Neural crest cell (in vitro differentiated cells): ENCODE measurements around the gene CA5A. TPM values are rescaled to one million over a fixed set of nuclear protein-coding genes. Genes with fewer than 3 reads are reported as not detected.

Source experiments
- DNase-seq: peaks from one replicate; pipeline ENCODE4 v3.0.0; 2021; ENCODE audit warnings: low read depth, mixed read lengths, low spot score
- H3K27ac Mint-ChIP-seq: one replicate; pipeline ENCODE4 v1.8.0; 2021; ENCODE audit warnings: mild to moderate bottlenecking, mixed read lengths; ENCODE audit not compliant: unreplicated experiment
- H3K27me3 Mint-ChIP-seq: 2 replicates; pipeline ENCODE4 v1.8.0; 2021; ENCODE audit warnings: low read depth, mild to moderate bottlenecking, mixed read lengths
- H3K36me3 Mint-ChIP-seq: 2 replicates; pipeline ENCODE4 v1.8.0; 2021; ENCODE audit warnings: low read depth, mild to moderate bottlenecking, mixed read lengths
- H3K4me1 Mint-ChIP-seq: 2 replicates; pipeline ENCODE4 v1.8.0; 2021; ENCODE audit warnings: mixed read lengths
- H3K4me3 Mint-ChIP-seq: one replicate; pipeline ENCODE4 v1.8.0; 2021; ENCODE audit warnings: mild to moderate bottlenecking, mixed read lengths
- H3K9me3 Mint-ChIP-seq: 2 replicates; pipeline ENCODE4 v1.8.0; 2021; ENCODE audit warnings: mixed read lengths
- CTCF ChIP-seq: fragments of 200-600 bp; sonication (generic); conservative IDR thresholded peaks from 2 replicates; pipeline ENCODE4 v1.5.0; 2021; ENCODE audit warnings: antibody characterized with exemption, mild to moderate bottlenecking
- total RNA-seq: library from RNA; stranded (reverse); gene quantifications from 2 replicates; pipeline ENCODE4 v1.2.1, GENCODE V29; 2021

Gene CA5A
- total RNA-seq, 1 donor from 2014 or later, result not detected

DNA sequence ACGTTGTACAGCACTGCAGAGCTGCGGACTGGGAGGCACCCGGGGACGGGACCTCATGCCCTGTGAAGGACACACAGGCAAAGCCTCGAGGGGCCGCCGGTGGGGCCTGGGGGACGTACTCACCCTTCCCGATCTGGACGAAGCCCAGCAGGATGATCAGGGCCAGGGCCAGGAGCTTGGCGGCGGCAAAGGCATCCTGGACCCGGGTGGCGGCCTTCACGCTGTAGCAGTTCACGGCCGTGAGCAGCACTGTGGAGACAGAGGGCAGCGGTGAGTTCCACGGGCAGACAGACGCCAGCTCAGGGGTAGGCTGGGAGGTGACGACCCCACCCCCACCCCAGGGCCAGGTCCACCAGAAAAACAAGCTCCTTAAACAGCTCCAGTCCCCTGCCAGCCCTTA is 84.7 kb downstream of the CA5A start:
- no peaks in the 10 kb centered on the region for H3K36me3 Mint-ChIP-seq
- peaks cover 38% of the 10 kb centered on the region for H3K4me1 Mint-ChIP-seq
- H3K27me3 Mint-ChIP-seq, result peaks cover 4% of the 10 kb centered on the region
- no peak for TF ChIP-seq CTCF
- no peaks in the 10 kb centered on the region for H3K9me3 Mint-ChIP-seq
- no peak overlapping the region for H3K4me3 Mint-ChIP-seq
- no peak for DNase-seq
- H3K27ac Mint-ChIP-seq, result no peak overlapping the region

GRCh38 chr16:87851141-87851587 is 85.2 kb downstream of the CA5A start:
- H3K27ac Mint-ChIP-seq, result no peak overlapping the region
- peaks cover 38% of the 10 kb centered on the region for H3K4me1 Mint-ChIP-seq
- no peak for DNase-seq
- peaks cover 4% of the 10 kb centered on the region for H3K27me3 Mint-ChIP-seq
- no peak overlapping the region for H3K4me3 Mint-ChIP-seq
- no peaks in the 10 kb centered on the region for H3K36me3 Mint-ChIP-seq
- TF ChIP-seq CTCF, result no peak
- H3K9me3 Mint-ChIP-seq, result no peaks in the 10 kb centered on the region

- peak; percentile 97 for TF ChIP-seq CTCF
- H3K9me3 Mint-ChIP-seq, result no peaks in the 10 kb centered on the region
- no peaks in the 10 kb centered on the region for H3K36me3 Mint-ChIP-seq
- DNase-seq, result peak; percentile 72
- peaks cover 4% of the 10 kb centered on the region for H3K27me3 Mint-ChIP-seq
- H3K4me1 Mint-ChIP-seq, result peaks cover 38% of the 10 kb centered on the region
- H3K4me3 Mint-ChIP-seq, result no peak overlapping the region
- no peak overlapping the region for H3K27ac Mint-ChIP-seq
Observed at GRCh38 chr16:87850009-87851006, 86.0 kb downstream of the CA5A start.

DNA sequence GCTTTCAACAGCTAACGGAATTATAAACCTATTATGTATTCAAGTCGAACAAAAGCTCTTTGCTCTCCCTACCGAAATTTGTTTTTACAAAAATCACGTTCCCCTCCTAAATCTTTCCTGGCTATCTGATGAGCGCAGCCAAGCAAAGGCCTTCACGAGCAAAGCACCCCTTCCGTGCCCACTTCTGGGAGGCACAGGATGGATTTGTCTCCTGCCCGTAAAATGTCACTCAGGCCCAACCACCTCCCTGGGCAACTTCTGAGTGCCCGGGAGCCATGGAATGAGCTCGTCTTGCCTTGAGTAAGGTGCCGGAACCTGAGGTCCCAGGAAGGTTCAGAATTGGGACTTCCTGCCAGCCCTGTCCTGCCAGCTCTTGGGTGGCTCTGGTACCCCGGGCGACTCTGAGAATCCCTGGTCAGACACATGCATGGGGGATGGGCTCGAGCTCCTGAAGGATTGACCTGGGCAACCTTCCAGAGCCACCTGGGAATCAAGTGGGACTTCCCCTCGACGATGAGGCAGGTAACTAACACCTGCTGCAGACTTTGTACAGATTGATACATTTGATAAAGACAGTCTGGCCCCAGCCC is 86.8 kb downstream of the CA5A start:
- no peaks in the 10 kb centered on the region for H3K36me3 Mint-ChIP-seq
- TF ChIP-seq CTCF, result no peak
- H3K9me3 Mint-ChIP-seq, result no peaks in the 10 kb centered on the region
- no peak for DNase-seq
- H3K27me3 Mint-ChIP-seq, result peaks cover 4% of the 10 kb centered on the region
- no peak overlapping the region for H3K27ac Mint-ChIP-seq
- H3K4me3 Mint-ChIP-seq, result no peak overlapping the region
- H3K4me1 Mint-ChIP-seq, result peaks cover 42% of the 10 kb centered on the region

DNA sequence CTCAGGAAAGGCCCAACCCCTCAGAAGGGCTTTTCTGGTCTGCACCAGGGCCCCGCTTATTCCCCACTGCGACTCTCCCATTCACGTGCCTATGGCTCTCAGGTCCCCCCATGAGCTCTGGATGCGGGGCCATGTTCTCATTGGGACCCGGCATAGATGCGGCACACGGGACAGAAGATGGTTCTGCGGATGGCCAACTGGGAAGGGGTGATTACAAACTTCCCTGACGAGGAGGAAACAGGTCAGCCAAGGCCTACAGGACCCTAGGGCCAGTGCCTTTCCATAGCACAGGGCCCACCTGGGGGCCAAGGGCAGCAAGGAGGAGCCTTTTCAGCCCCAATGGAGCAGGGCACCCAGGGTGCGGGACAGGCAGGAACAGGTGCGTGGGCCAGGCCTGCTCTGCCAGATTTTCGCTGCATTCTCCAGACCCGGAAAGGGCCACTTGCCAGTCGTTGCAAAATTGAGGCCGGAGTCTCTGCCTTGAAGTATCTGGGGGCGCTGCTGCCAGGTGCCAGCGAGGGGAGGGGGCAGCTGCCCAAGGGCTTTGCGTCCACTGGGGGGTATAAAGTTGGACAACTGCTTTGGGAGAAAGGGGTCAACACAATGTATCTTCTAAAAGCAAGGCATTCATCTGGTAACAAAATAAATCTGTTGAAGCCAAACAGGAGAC is 87.5 kb downstream of the CA5A start:
- H3K27ac Mint-ChIP-seq, result no peak overlapping the region

More for the DNA sequence above, 87.5 kb downstream of the CA5A start:
- no peak overlapping the region for H3K4me3 Mint-ChIP-seq
- no peaks in the 10 kb centered on the region for H3K36me3 Mint-ChIP-seq
- no peak for DNase-seq
- H3K27me3 Mint-ChIP-seq, result peaks cover 4% of the 10 kb centered on the region
- TF ChIP-seq CTCF, result no peak
- peaks cover 38% of the 10 kb centered on the region for H3K4me1 Mint-ChIP-seq
- H3K9me3 Mint-ChIP-seq, result no peaks in the 10 kb centered on the region
